ENCODE measurements around the gene SLC25A23. TPM values are rescaled to one million over a fixed set of nuclear protein-coding genes. Genes with fewer than 3 reads are reported as not detected.
A peak's percentile ranks its signal among the peaks of the same experiment; 100 is the strongest.

SLC25A23 gene
- total and polyA plus RNA-seq, 9 of the 15 experiments (the other 6 are each of a cell fraction or from before 2014, with no cell fraction given), result 6.1 to 72.0 (median 26.6) TPM

GRCh38 chr19:6393074-6393982 is 66.3 kb downstream of the SLC25A23 start, which contains the start of gene GTF2F1 (continued):
- peak; percentile 98 for TF ChIP-seq GABPA (tag; conservative IDR thresholded peaks at IDR 0.05; ENCODE audit: low read depth)
- TF ChIP-seq SIRT6 (IDR thresholded peaks at IDR 0.05; ENCODE audit: low read depth, low read length), result no peak
- TF ChIP-seq SRSF7 (optimal IDR thresholded peaks at IDR 0.05; ENCODE audit: low read depth, low read length), result no peak
- TF ChIP-seq HEY1 (CRISPR knock-in tag; IDR thresholded peaks at IDR 0.05; ENCODE audit: borderline replicate concordance), result no peak
- TF ChIP-seq ZBTB9 (CRISPR knock-in tag; IDR thresholded peaks at IDR 0.05), result 0 out of 2 replicates have a peak, but pooled peaks have one; percentile 33
- no peak for TF ChIP-seq HDGF (IDR thresholded peaks at IDR 0.05)
- no peak for TF ChIP-seq SNIP1 (IDR thresholded peaks at IDR 0.05; ENCODE audit: low read depth)
- no peak for TF ChIP-seq PCBP2 (IDR thresholded peaks at IDR 0.05; ENCODE audit: low read depth, low read length, poor library complexity, severe bottlenecking)
- peak; percentile 95 for TF ChIP-seq ATF7 (IDR thresholded peaks at IDR 0.05)
- TF ChIP-seq GTF2E2 (tag; IDR thresholded peaks at IDR 0.05), result peak; percentile 3; the same call in 1 of the 2 replicates
- no peak for TF ChIP-seq POU5F1 (IDR thresholded peaks at IDR 0.05; ENCODE audit: borderline replicate concordance, low read depth, low read length, partially characterized antibody)
- TF ChIP-seq ARID1B (IDR thresholded peaks at IDR 0.05), result no peak
- TF ChIP-seq PBX2 (CRISPR knock-in tag; IDR thresholded peaks at IDR 0.05; ENCODE audit: low read depth), result no peak
- no peak for TF ChIP-seq PBX2 (tag; conservative IDR thresholded peaks at IDR 0.05; ENCODE audit: low read depth)
- TF ChIP-seq ZNF395 (CRISPR knock-in tag; IDR thresholded peaks at IDR 0.05), result peak; percentile 61; the same call in 1 of the 2 replicates
- no peak for TF ChIP-seq RFX5 (IDR thresholded peaks at IDR 0.05; ENCODE audit: low read depth, low read length)
- no peak for TF ChIP-seq CBX1 (IDR thresholded peaks at IDR 0.05; ENCODE audit: low read depth)
- no peak for TF ChIP-seq BDP1 (IDR thresholded peaks at IDR 0.05; ENCODE audit: insufficient read depth, insufficient read length)
- TF ChIP-seq ATF3 (IDR thresholded peaks at IDR 0.05), result peak; percentile 88
- TF ChIP-seq ATF3 (CRISPR knock-in tag; conservative IDR thresholded peaks at IDR 0.05), result no peak
- 0 out of 2 replicates have a peak, but pooled peaks have one; percentile 37 for TF ChIP-seq CBFB (CRISPR knock-in tag; IDR thresholded peaks at IDR 0.05)

All from K562 (cell line).